HG02588 (cell line): Measurements from ENCODE around the gene PALD1.

Source experiments
- ATAC-seq: cut with Tn5 transposase; IDR thresholded peaks from one replicate; pipeline ENCODE4 v1.9.1; 2021; ENCODE audit warnings: mild to moderate bottlenecking, moderate library complexity; ENCODE audit not compliant: unreplicated experiment

The PALD1 gene

GRCh38 chr10:70478191-70479164 is at the start of gene PALD1:
Gene PALD1, plus strand, starts transcription at chr10:70478767. Its CDS starts 47,185 bp downstream, at chr10:70525952.
- no peak for ATAC-seq

- no peak for ATAC-seq
Measured at GRCh38 chr10:70430493-70431445, 47.8 kb upstream of the PALD1 start.

GRCh38 chr10:70432101-70432500 is 46.5 kb upstream of the PALD1 start:
- no peak for ATAC-seq

- ATAC-seq, result no peak
Measured at GRCh38 chr10:70432561-70433263, 45.9 kb upstream of the PALD1 start.

GRCh38 chr10:70433581-70434280 is 44.8 kb upstream of the PALD1 start:
- ATAC-seq, result no peak

- ATAC-seq, result no peak
Measured at GRCh38 chr10:70435241-70436085, 43.1 kb upstream of the PALD1 start.

- ATAC-seq, result no peak
Measured at GRCh38 chr10:70437721-70438120, 40.8 kb upstream of the PALD1 start.

- ATAC-seq, result no peak
Measured at GRCh38 chr10:70440296-70441160, 38.0 kb upstream of the PALD1 start.

GRCh38 chr10:70441161-70441894 is 37.2 kb upstream of the PALD1 start, which contains the start of gene NODAL:
Gene NODAL, minus strand, starts transcription at chr10:70441681. Its CDS starts 14 bp downstream, at chr10:70441667.
- ATAC-seq, result no peak

- no peak for ATAC-seq
Measured at GRCh38 chr10:70441895-70442309, 36.7 kb upstream of the PALD1 start.

GRCh38 chr10:70442332-70442988 is 36.1 kb upstream of the PALD1 start:
- ATAC-seq, result no peak

- ATAC-seq, result no peak
Measured at GRCh38 chr10:70444744-70445143, 33.8 kb upstream of the PALD1 start.

- ATAC-seq, result no peak
Measured at GRCh38 chr10:70445718-70446657, 32.6 kb upstream of the PALD1 start.

GRCh38 chr10:70448236-70448635 is 30.3 kb upstream of the PALD1 start:
- ATAC-seq, result no peak

GRCh38 chr10:70455213-70455630 is 23.3 kb upstream of the PALD1 start:
- ATAC-seq, result no peak

GRCh38 chr10:70456164-70456563 is 22.4 kb upstream of the PALD1 start:
- no peak for ATAC-seq
